ENCODE measurements around the gene CELSR1.

DNA sequence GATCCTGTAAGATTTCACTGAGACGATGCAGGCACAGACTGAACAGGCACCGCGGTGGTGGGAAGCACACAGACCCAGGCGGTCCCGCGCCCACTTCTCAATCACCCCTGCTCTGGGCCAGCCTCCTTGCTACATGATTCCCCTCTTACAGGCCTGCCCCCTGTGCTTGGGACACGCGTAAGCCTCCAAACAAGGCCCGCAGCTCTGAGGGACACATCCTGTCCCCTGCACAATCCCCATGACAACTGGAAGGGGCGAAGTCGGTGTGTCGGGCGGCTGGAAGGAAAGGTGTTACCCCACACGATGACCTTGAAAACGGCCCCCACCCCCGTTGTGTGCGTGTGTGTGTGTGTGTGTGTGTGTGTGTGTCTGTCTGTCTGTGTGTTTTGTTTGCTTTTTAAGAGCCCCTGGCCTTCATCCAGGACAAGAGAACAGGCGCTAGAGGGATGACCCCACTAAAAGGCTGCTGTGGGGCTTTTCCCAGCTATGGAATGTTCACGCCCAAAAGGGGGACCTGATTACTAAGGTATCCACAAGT lies 13.1 kb downstream of the CELSR1 start:
- TF ChIP-seq, protein P1, sequence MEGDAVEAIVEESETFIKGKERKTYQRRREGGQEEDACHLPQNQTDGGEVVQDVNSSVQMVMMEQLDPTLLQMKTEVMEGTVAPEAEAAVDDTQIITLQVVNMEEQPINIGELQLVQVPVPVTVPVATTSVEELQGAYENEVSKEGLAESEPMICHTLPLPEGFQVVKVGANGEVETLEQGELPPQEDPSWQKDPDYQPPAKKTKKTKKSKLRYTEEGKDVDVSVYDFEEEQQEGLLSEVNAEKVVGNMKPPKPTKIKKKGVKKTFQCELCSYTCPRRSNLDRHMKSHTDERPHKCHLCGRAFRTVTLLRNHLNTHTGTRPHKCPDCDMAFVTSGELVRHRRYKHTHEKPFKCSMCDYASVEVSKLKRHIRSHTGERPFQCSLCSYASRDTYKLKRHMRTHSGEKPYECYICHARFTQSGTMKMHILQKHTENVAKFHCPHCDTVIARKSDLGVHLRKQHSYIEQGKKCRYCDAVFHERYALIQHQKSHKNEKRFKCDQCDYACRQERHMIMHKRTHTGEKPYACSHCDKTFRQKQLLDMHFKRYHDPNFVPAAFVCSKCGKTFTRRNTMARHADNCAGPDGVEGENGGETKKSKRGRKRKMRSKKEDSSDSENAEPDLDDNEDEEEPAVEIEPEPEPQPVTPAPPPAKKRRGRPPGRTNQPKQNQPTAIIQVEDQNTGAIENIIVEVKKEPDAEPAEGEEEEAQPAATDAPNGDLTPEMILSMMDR (IDR thresholded peaks at IDR 0.05; ENCODE audit: insufficient read depth, low read depth, low read length): no peak
- TF ChIP-seq EZH2 (IDR thresholded peaks at IDR 0.05; ENCODE audit: insufficient read depth, low read length): no peak
